ENCODE results near the gene ADGRB3.
"Not testable (repeated sequence)": the region's sequence is repeated elsewhere in the genome, so short reads cannot be mapped to it uniquely, and the experiment has no call there.

The ADGRB3 gene

DNA sequence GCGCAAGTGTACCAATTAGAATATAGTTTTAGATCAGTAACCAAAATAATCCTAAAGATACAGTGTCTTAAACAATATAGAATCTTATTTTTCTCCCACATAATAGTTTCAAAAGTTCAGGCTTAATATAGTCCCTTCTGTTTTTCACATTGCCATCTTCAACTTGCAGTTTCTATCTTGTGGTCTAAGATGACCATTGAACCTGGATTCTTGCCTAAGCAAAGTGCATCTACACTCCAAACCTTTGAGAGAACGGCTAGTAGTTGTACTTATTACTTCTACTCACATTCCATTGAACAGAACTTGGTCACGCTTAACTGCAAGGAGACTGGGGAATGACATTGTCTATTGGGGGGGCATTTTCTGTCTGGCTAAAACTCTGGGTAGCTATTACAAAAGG lies 788.7 kb downstream of the ADGRB3 start:
- DNase-seq (ENCODE audit: low spot score): no peak

GRCh38 chr6:69424581-69424980 lies 789.5 kb downstream of the ADGRB3 start:
- no peak for DNase-seq (ENCODE audit: low spot score)

GRCh38 chr6:69427882-69428281 lies 792.8 kb downstream of the ADGRB3 start:
- DNase-seq (ENCODE audit: low spot score): no peak

- not testable (repeated sequence) for DNase-seq (ENCODE audit: low spot score)
Observed at GRCh38 chr6:69432168-69432567, 797.1 kb downstream of the ADGRB3 start.

DNA sequence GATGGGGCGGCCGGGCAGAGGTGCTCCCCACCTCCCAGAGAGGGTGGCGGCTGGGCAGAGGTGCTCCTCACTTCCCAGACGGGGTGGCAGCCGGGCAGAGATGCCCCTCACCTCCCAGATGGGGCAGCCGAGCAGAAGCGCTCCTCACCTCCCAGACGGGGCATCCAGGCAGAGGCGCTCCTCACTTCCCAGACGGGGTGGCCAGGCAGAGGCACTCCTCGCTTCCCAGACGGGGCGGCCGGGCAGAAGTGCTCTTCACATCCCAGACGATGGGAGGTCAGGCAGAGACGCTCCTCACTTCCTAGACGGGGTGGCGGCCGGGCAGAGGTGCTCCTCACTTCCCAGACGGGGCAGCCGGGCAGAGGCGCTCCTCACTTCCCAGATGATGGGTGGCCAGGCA lies 798.0 kb downstream of the ADGRB3 start:
- DNase-seq (ENCODE audit: low spot score): not testable (repeated sequence)

DNA sequence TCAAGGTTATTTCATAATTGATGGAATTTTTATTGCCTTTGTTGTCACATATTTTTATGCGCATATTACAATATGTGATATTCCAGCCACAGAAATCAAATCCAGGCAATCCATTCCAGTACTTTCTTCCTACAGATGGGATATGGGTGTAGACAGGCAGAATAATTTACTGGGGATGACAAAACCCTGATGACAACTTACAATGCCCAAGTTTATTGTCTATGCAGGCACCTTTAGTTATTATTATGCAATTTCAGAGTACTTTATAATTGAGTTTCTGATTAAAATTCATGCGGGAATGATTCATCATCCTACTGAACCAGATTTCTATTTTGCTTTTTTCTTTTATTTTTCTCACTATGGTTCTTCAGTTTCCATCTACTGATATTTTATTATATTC lies 803.0 kb downstream of the ADGRB3 start:
- no peak for DNase-seq (ENCODE audit: low spot score)
